Bronchial epithelial cell (primary cell): ENCODE data around the gene SH3RF1. TPM values are rescaled to one million over a fixed set of nuclear protein-coding genes. Genes with fewer than 3 reads are reported as not detected.

Experiments
- DNase-seq: peaks from one replicate; pipeline ENCODE4 v3.0.0-alpha.2; 2010; ENCODE audit warnings: low read depth
- FAIRE-seq: peaks from 2 replicates; lab custom pipeline; 2011; peaks lifted over from hg19 to GRCh38; lab: Jason Lieb, UNC
- H3K27me3 ChIP-seq: 2 replicates; pipeline ENCODE4 v1.5.1; 2011; ENCODE audit warnings: low read length; ENCODE audit not compliant: control insufficient read depth, insufficient read depth
- H3K36me3 ChIP-seq: 2 replicates; pipeline ENCODE4 v1.5.1; 2011; ENCODE audit warnings: low read length; ENCODE audit not compliant: control insufficient read depth, insufficient read depth
- H3K4me3 ChIP-seq: 2 replicates; pipeline ENCODE4 v1.5.1; 2011; ENCODE audit warnings: mild to moderate bottlenecking, low read depth, low read length, control low read depth
- CTCF ChIP-seq: IDR thresholded peaks from 2 replicates; pipeline ENCODE4 v1.5.1; 2011; ENCODE audit warnings: mild to moderate bottlenecking, moderate library complexity, low read length, control low read depth, inconsistent platforms; ENCODE audit not compliant: insufficient read depth, severe bottlenecking
- total RNA-seq: library from RNA; depleted of rRNA; stranded (reverse); fragments of >200 nt; gene quantifications from 2 replicates; pipeline ENCODE4 v1.2.1, GENCODE V29; 2014

Gene SH3RF1
- total RNA-seq, 1 donor from 2014 or later: 9.0 TPM

- Histone ChIP-seq H3K36me3 (no peaks in the 10 kb centered on the region), H3K27me3 (no peaks in the 10 kb centered on the region), H3K4me3 (no peak overlapping the region)
- FAIRE-seq: no peak
- no peak for TF ChIP-seq CTCF
- peak; percentile 90 for DNase-seq
Observed at GRCh38 chr4:169234137-169234855, 36.5 kb downstream of the SH3RF1 start.

GRCh38 chr4:169233691-169234090, 37.1 kb downstream of the SH3RF1 start:
- Histone ChIP-seq H3K4me3 (no peak overlapping the region), H3K27me3 (no peaks in the 10 kb centered on the region), H3K36me3 (no peaks in the 10 kb centered on the region)
- DNase-seq (no peak), FAIRE-seq (no peak)
- TF ChIP-seq CTCF: no peak

- no peaks in the 10 kb centered on the region for H3K27me3 ChIP-seq
- H3K4me3 ChIP-seq: no peak overlapping the region
- DNase-seq (peak; percentile 96), FAIRE-seq (no peak)
- no peaks in the 10 kb centered on the region for H3K36me3 ChIP-seq
- TF ChIP-seq CTCF: no peak
Observed at GRCh38 chr4:169231647-169232262, 39.0 kb downstream of the SH3RF1 start.

GRCh38 chr4:169229571-169230028, 41.2 kb downstream of the SH3RF1 start:
- Histone ChIP-seq H3K36me3 (no peaks in the 10 kb centered on the region), H3K27me3 (no peaks in the 10 kb centered on the region), H3K4me3 (no peak overlapping the region)
- no peak for TF ChIP-seq CTCF
- FAIRE-seq (no peak), DNase-seq (peak; percentile 94)

GRCh38 chr4:169228076-169228475, 42.7 kb downstream of the SH3RF1 start:
- DNase-seq (no peak), FAIRE-seq (no peak)
- Histone ChIP-seq H3K4me3 (no peak overlapping the region), H3K27me3 (no peaks in the 10 kb centered on the region), H3K36me3 (no peaks in the 10 kb centered on the region)
- TF ChIP-seq CTCF: no peak
